ENCODE data around the gene ATXN1.

- no peak for TF ChIP-seq CTCF (IDR thresholded peaks at IDR 0.05)
- TF ChIP-seq EP300 (IDR thresholded peaks at IDR 0.05): no peak
- no peak for TF ChIP-seq TP53 (CRISPR knock-in tag; IDR thresholded peaks at IDR 0.05)
Measured at GRCh38 chr6:16256781-16257180, 504.5 kb downstream of the ATXN1 start.
